ENCODE measurements around the gene MORN4. TPM values are rescaled to one million over a fixed set of nuclear protein-coding genes. Genes with fewer than 3 reads are reported as not detected.

MORN4 gene
- total RNA-seq, 1 experiment from 2014 or later: 9.7 TPM

GRCh38 chr10:97598407-97599271 is 34.7 kb downstream of the MORN4 start:
- intact Hi-C loops (cut with micrococcal nuclease; ENCODE audit: unreplicated experiment): no loop called here
- no peaks in the 10 kb centered on the region for H3K9me3 Mint-ChIP-seq (ENCODE audit: unreplicated experiment)
- H3K4me1 ChIP-seq: no peaks in the 10 kb centered on the region
- H3K36me3 ChIP-seq (ENCODE audit: control insufficient read depth, insufficient read depth, low read length): no peaks in the 10 kb centered on the region
- TF ChIP-seq CTCF (IDR thresholded peaks at IDR 0.05; ENCODE audit: insufficient read depth in 1 of 2, low read depth in 1 of 2, low read length in 1 of 2, severe bottlenecking in 1 of 2, unreplicated experiment in 1 of 2): no peak
- ChIA-PET POLR2A (no interaction called here), CTCF (no interaction called here)
- no peaks in the 10 kb centered on the region for H3K27me3 ChIP-seq (replicated peaks; ENCODE audit: control insufficient read depth, insufficient read depth, low read length)
- BruUV-seq (replicated peaks): no TSS peak
- no peaks in the 10 kb centered on the region for H3K36me3 Mint-ChIP-seq (ENCODE audit: insufficient read depth, unreplicated experiment)
- H3K4me3 Mint-ChIP-seq (ENCODE audit: unreplicated experiment): no peak overlapping the region
- H3K27me3 Mint-ChIP-seq (ENCODE audit: insufficient read depth, unreplicated experiment): no peaks in the 10 kb centered on the region
- H3K4me1 Mint-ChIP-seq (ENCODE audit: low read depth, unreplicated experiment): peaks cover 18% of the 10 kb centered on the region
- H3K9me3 ChIP-seq: no peaks in the 10 kb centered on the region
- H3K4me3 ChIP-seq (ENCODE audit: low read depth, low read length): no peak overlapping the region
- DNase-seq: no peak
- H3K27ac Mint-ChIP-seq (ENCODE audit: unreplicated experiment): no peak overlapping the region

GRCh38 chr10:97597778-97598177 is 35.5 kb downstream of the MORN4 start:
- H3K9me3 Mint-ChIP-seq (ENCODE audit: unreplicated experiment): no peaks in the 10 kb centered on the region
- peak overlapping the region; percentile 25 for H3K27ac Mint-ChIP-seq (ENCODE audit: unreplicated experiment)
- BruUV-seq (replicated peaks): no TSS peak
- H3K4me3 ChIP-seq (ENCODE audit: low read depth, low read length): no peak overlapping the region
- no peak for DNase-seq
- no peaks in the 10 kb centered on the region for H3K27me3 Mint-ChIP-seq (ENCODE audit: insufficient read depth, unreplicated experiment)
- no peaks in the 10 kb centered on the region for H3K4me1 ChIP-seq
- peaks cover 18% of the 10 kb centered on the region for H3K4me1 Mint-ChIP-seq (ENCODE audit: low read depth, unreplicated experiment)
- H3K36me3 Mint-ChIP-seq (ENCODE audit: insufficient read depth, unreplicated experiment): no peaks in the 10 kb centered on the region
- no peaks in the 10 kb centered on the region for H3K9me3 ChIP-seq
- H3K36me3 ChIP-seq (ENCODE audit: control insufficient read depth, insufficient read depth, low read length): no peaks in the 10 kb centered on the region
- H3K4me3 Mint-ChIP-seq (ENCODE audit: unreplicated experiment): no peak overlapping the region
- intact Hi-C loops (cut with micrococcal nuclease; ENCODE audit: unreplicated experiment): no loop called here
- no peaks in the 10 kb centered on the region for H3K27me3 ChIP-seq (replicated peaks; ENCODE audit: control insufficient read depth, insufficient read depth, low read length)
- TF ChIP-seq CTCF (IDR thresholded peaks at IDR 0.05; ENCODE audit: insufficient read depth in 1 of 2, low read depth in 1 of 2, low read length in 1 of 2, severe bottlenecking in 1 of 2, unreplicated experiment in 1 of 2): no peak
- ChIA-PET POLR2A (no interaction called here), CTCF (interaction anchor here (0.6 kb wide), 1 partner anchor 25 kb away, joined by 3 read pairs; the partner anchor contains the start of gene ANKRD2)

GRCh38 chr10:97596101-97597082 is 36.9 kb downstream of the MORN4 start:
- TF ChIP-seq CTCF (IDR thresholded peaks at IDR 0.05; ENCODE audit: insufficient read depth in 1 of 2, low read depth in 1 of 2, low read length in 1 of 2, severe bottlenecking in 1 of 2, unreplicated experiment in 1 of 2): no peak
- CTCF ChIA-PET: interaction anchor here (0.6 to 0.8 kb wide), 2 partner anchors 16 to 22 kb away, joined by 4 read pairs; no protein-coding TSS in a partner anchor
- intact Hi-C loops (cut with micrococcal nuclease; ENCODE audit: unreplicated experiment): no loop called here
- Histone ChIP-seq H3K9me3 (no peaks in the 10 kb centered on the region), H3K4me1 (no peaks in the 10 kb centered on the region), H3K36me3 (ENCODE audit: control insufficient read depth, insufficient read depth, low read length) (no peaks in the 10 kb centered on the region), H3K4me3 (ENCODE audit: low read depth, low read length) (no peak overlapping the region), H3K27me3 (replicated peaks; ENCODE audit: control insufficient read depth, insufficient read depth, low read length) (no peaks in the 10 kb centered on the region)
- POLR2A ChIA-PET: no interaction called here
- no TSS peak for BruUV-seq (replicated peaks)
- no peak for DNase-seq
- H3K27ac Mint-ChIP-seq (ENCODE audit: unreplicated experiment): no peak overlapping the region
- H3K4me3 Mint-ChIP-seq (ENCODE audit: unreplicated experiment): no peak overlapping the region
- H3K36me3 Mint-ChIP-seq (ENCODE audit: insufficient read depth, unreplicated experiment): no peaks in the 10 kb centered on the region
- H3K4me1 Mint-ChIP-seq (ENCODE audit: low read depth, unreplicated experiment): peaks cover 18% of the 10 kb centered on the region
- no peaks in the 10 kb centered on the region for H3K9me3 Mint-ChIP-seq (ENCODE audit: unreplicated experiment)
- H3K27me3 Mint-ChIP-seq (ENCODE audit: insufficient read depth, unreplicated experiment): no peaks in the 10 kb centered on the region
